GM18861 (cell line): ENCODE results near the gene CACNA2D3.

Experiments used
- ATAC-seq: cut with Tn5 transposase; IDR thresholded peaks from one replicate; pipeline ENCODE4 v1.9.1; 2021; ENCODE audit not compliant: unreplicated experiment

Gene CACNA2D3

GRCh38 chr3:54324103-54324502, 201.8 kb downstream of the CACNA2D3 start:
- no peak for ATAC-seq

GRCh38 chr3:54326951-54327350, 204.6 kb downstream of the CACNA2D3 start:
- no peak for ATAC-seq

- ATAC-seq, result no peak
Measured at GRCh38 chr3:54331341-54331740, 209.0 kb downstream of the CACNA2D3 start.

- ATAC-seq, result no peak
Measured at GRCh38 chr3:54337846-54338245, 215.5 kb downstream of the CACNA2D3 start.

- no peak for ATAC-seq
Measured at GRCh38 chr3:54339608-54340007, 217.3 kb downstream of the CACNA2D3 start.

GRCh38 chr3:54341811-54342210, 219.5 kb downstream of the CACNA2D3 start:
- ATAC-seq, result no peak

GRCh38 chr3:54342676-54343075, 220.3 kb downstream of the CACNA2D3 start:
- ATAC-seq, result no peak

- ATAC-seq, result no peak
Measured at GRCh38 chr3:54343495-54343894, 221.1 kb downstream of the CACNA2D3 start.

GRCh38 chr3:54344601-54345231, 222.4 kb downstream of the CACNA2D3 start:
- ATAC-seq, result no peak

GRCh38 chr3:54345847-54346375, 223.6 kb downstream of the CACNA2D3 start:
- ATAC-seq, result no peak

GRCh38 chr3:54347060-54347459, 224.7 kb downstream of the CACNA2D3 start:
- no peak for ATAC-seq

- no peak for ATAC-seq
Measured at GRCh38 chr3:54347933-54348332, 225.6 kb downstream of the CACNA2D3 start.

GRCh38 chr3:54349231-54349652, 226.9 kb downstream of the CACNA2D3 start:
- ATAC-seq, result no peak

GRCh38 chr3:54349691-54350090, 227.3 kb downstream of the CACNA2D3 start:
- ATAC-seq, result no peak

GRCh38 chr3:54353546-54353945, 231.2 kb downstream of the CACNA2D3 start:
- ATAC-seq, result no peak

GRCh38 chr3:54353946-54354345, 231.6 kb downstream of the CACNA2D3 start:
- ATAC-seq, result no peak

- ATAC-seq, result no peak
Measured at GRCh38 chr3:54355800-54356199, 233.4 kb downstream of the CACNA2D3 start.

GRCh38 chr3:54356261-54357045, 234.1 kb downstream of the CACNA2D3 start:
- ATAC-seq, result no peak

GRCh38 chr3:54357301-54357700, 234.9 kb downstream of the CACNA2D3 start:
- ATAC-seq, result no peak

GRCh38 chr3:54358316-54358715, 236.0 kb downstream of the CACNA2D3 start:
- no peak for ATAC-seq

GRCh38 chr3:54358969-54359694, 236.8 kb downstream of the CACNA2D3 start:
- ATAC-seq, result no peak

- ATAC-seq, result no peak
Measured at GRCh38 chr3:54360320-54360719, 238.0 kb downstream of the CACNA2D3 start.
